ENCODE data around the gene DPP7. TPM values are rescaled to one million over a fixed set of nuclear protein-coding genes. Genes with fewer than 3 reads are reported as not detected.
"Not testable (repeated sequence)": the region's sequence is repeated elsewhere in the genome, so short reads cannot be mapped to it uniquely, and the experiment has no call there.

Gene DPP7
- total RNA-seq, 4 donors from 2014 or later: 91.8 to 132 (median 119) TPM

GRCh38 chr9:137127301-137128157, 13.0 kb upstream of the DPP7 start:
- ATAC-seq (ENCODE audit: low FRiP score) (no peak), DNase-seq (ENCODE audit: low spot score) (no peak)
- TF ChIP-seq CTCF (IDR thresholded peaks at IDR 0.05): no peak

- no peak for ATAC-seq (ENCODE audit: low FRiP score)
- DNase-seq (ENCODE audit: low spot score): no peak
- TF ChIP-seq CTCF (IDR thresholded peaks at IDR 0.05): no peak
Measured at GRCh38 chr9:137126786-137127185, 12.3 kb upstream of the DPP7 start.

- DNase-seq (ENCODE audit: low spot score); ATAC-seq (ENCODE audit: low FRiP score): not testable (repeated sequence)
Measured at GRCh38 chr9:137123952-137124462, 9.5 kb upstream of the DPP7 start.

GRCh38 chr9:137123468-137123837, 8.9 kb upstream of the DPP7 start:
- no peak for TF ChIP-seq CTCF (IDR thresholded peaks at IDR 0.05)
- ATAC-seq (ENCODE audit: low FRiP score): no peak
- no peak for DNase-seq (ENCODE audit: low spot score)

GRCh38 chr9:137122796-137123467, 8.4 kb upstream of the DPP7 start:
- not testable (repeated sequence) for ATAC-seq (ENCODE audit: low FRiP score); DNase-seq (ENCODE audit: low spot score)

GRCh38 chr9:137121927-137122795, 7.6 kb upstream of the DPP7 start:
- not testable (repeated sequence) for DNase-seq (ENCODE audit: low spot score)

GRCh38 chr9:137118092-137118603, 3.6 kb upstream of the DPP7 start:
- ATAC-seq (ENCODE audit: low FRiP score); DNase-seq (ENCODE audit: low spot score): not testable (repeated sequence)

More at GRCh38 chr9:137121927-137122795, 7.6 kb upstream of the DPP7 start:
- not testable (repeated sequence) for ATAC-seq (ENCODE audit: low FRiP score)

- ATAC-seq (ENCODE audit: low FRiP score): no peak
- DNase-seq (ENCODE audit: low spot score): no peak
- TF ChIP-seq CTCF (IDR thresholded peaks at IDR 0.05): no peak
Measured at GRCh38 chr9:137117269-137117731, 2.8 kb upstream of the DPP7 start.
